Thoracic aorta (tissue), 2 donors: ENCODE data around the gene KCTD7. TPM values are rescaled to one million over a fixed set of nuclear protein-coding genes. Genes with fewer than 3 reads are reported as not detected.
"Not testable (repeated sequence)": the region's sequence is repeated elsewhere in the genome, so short reads cannot be mapped to it uniquely, and the experiment has no call there.

Experiments
- ATAC-seq: fragments of 150-250 bp; one replicate; pipeline ENCODE4 v1.8.0; 2017; ENCODE audit warnings: low read depth; ENCODE audit not compliant: insufficient number of reproducible peaks, low FRiP score
- DNase-seq: peaks from one replicate; pipeline ENCODE4 v3.0.0-alpha.2; 2020; ENCODE audit warnings: low spot score
- H3K27ac ChIP-seq, 2 donors: fragments of 200-600 bp; sonication (generic); 1 replicate in 1 of 2; 2 replicates in 1 of 2; pipeline ENCODE4 v1.5.1; 2016; ENCODE audit warnings: mild to moderate bottlenecking in 2 of 2, moderate library complexity in 2 of 2
- H3K27me3 ChIP-seq: fragments of 200-600 bp; sonication (generic); replicated peaks from 2 replicates; pipeline ENCODE4 v1.6.0; 2016; ENCODE audit warnings: mild to moderate bottlenecking; ENCODE audit not compliant: insufficient read depth
- H3K36me3 ChIP-seq: fragments of 200-600 bp; sonication (generic); one replicate; pipeline ENCODE4 v1.5.1; 2016
- H3K4me1 ChIP-seq, 2 donors: fragments of 200-600 bp; sonication (generic); 1 replicate in 1 of 2; 2 replicates in 1 of 2; pipeline versions ENCODE4 v1.5.1 to v1.6.0; 2016; ENCODE audit warnings: low read depth in 2 of 2, mild to moderate bottlenecking in 1 of 2; ENCODE audit not compliant: control insufficient read depth in 1 of 2
- H3K4me3 ChIP-seq: fragments of 200-600 bp; sonication (generic); 2 replicates; pipeline ENCODE4 v1.5.1; 2016; ENCODE audit warnings: mild to moderate bottlenecking
- H3K9me3 ChIP-seq: fragments of 200-600 bp; sonication (generic); 2 replicates; pipeline ENCODE4 v1.5.1; 2016
- total RNA-seq, 2 donors: library from RNA; depleted of rRNA; stranded (reverse); fragments of >200 nt; gene quantifications; one replicate each; pipeline versions ENCODE4 v1.1.0 to v1.2.3, GENCODE V29; 2016
- TF ChIP-seq, protein P1 (sequence below): fragments of 200-600 bp; sonication (generic); IDR thresholded peaks from one replicate; pipeline ENCODE4 v1.5.1; 2019; ENCODE audit warnings: antibody characterized with exemption

The KCTD7 gene
- total RNA-seq, 2 donors from 2014 or later: 24.5 to 31.0 TPM

DNA sequence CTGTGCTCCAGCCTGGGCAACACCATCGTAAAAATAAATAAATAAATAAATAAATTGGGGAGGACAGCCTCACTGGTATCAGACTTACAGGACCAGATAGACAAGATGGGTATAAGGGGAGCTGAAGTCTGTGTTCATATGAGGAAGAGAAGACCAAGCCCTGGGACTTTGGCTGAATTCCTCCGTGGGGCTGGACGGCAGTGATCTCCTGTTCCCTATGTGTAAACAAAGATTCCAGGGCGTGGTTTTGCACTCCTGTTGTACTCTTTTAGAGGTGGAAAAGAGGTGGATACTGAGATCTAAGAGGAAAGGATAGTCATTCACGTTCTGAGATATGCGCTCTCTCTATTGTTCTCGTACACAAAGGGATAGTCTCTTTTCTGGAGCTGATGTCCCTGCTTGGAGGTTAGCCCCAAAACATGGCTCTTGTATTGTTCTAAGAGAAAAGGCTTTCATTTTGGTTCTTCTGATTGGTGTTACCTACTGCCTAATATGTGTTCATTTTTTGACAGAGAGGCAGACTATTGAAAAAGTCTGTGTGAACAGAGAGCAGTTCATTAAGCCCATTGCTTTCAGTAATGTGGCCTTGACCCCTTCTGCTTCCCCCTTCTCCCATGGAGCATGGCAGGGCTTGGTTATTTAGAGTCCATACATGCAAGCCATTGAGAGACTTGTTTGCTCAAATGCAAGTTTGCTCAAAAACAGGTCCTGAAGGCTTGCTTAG is 12.3 kb downstream of the KCTD7 start:
- H3K4me3 ChIP-seq: no peak overlapping the region
- H3K27me3 ChIP-seq: no peaks in the 10 kb centered on the region
- H3K27ac ChIP-seq: no peak overlapping the region
- no peaks in the 10 kb centered on the region for H3K4me1 ChIP-seq
- H3K36me3 ChIP-seq: peaks cover 44% of the 10 kb centered on the region
- ATAC-seq (no peak), DNase-seq (no peak)
- TF ChIP-seq, protein P1, sequence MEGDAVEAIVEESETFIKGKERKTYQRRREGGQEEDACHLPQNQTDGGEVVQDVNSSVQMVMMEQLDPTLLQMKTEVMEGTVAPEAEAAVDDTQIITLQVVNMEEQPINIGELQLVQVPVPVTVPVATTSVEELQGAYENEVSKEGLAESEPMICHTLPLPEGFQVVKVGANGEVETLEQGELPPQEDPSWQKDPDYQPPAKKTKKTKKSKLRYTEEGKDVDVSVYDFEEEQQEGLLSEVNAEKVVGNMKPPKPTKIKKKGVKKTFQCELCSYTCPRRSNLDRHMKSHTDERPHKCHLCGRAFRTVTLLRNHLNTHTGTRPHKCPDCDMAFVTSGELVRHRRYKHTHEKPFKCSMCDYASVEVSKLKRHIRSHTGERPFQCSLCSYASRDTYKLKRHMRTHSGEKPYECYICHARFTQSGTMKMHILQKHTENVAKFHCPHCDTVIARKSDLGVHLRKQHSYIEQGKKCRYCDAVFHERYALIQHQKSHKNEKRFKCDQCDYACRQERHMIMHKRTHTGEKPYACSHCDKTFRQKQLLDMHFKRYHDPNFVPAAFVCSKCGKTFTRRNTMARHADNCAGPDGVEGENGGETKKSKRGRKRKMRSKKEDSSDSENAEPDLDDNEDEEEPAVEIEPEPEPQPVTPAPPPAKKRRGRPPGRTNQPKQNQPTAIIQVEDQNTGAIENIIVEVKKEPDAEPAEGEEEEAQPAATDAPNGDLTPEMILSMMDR: no peak
- no peaks in the 10 kb centered on the region for H3K9me3 ChIP-seq

- TF ChIP-seq, protein P1: no peak
- no peaks in the 10 kb centered on the region for H3K9me3 ChIP-seq
- no peaks in the 10 kb centered on the region for H3K4me1 ChIP-seq
- peaks cover 44% of the 10 kb centered on the region for H3K36me3 ChIP-seq
- no peak overlapping the region for H3K4me3 ChIP-seq
- DNase-seq (no peak), ATAC-seq (no peak)
- H3K27me3 ChIP-seq: no peaks in the 10 kb centered on the region
- no peak overlapping the region for H3K27ac ChIP-seq
Measured at GRCh38 chr7:66641526-66641871, 12.8 kb downstream of the KCTD7 start.

GRCh38 chr7:66642186-66642585 is 13.5 kb downstream of the KCTD7 start:
- H3K36me3 ChIP-seq: peaks cover 45% of the 10 kb centered on the region
- no peak overlapping the region for H3K27ac ChIP-seq
- ATAC-seq (no peak), DNase-seq (no peak)
- TF ChIP-seq, protein P1: no peak
- H3K4me3 ChIP-seq: no peak overlapping the region
- H3K27me3 ChIP-seq: no peaks in the 10 kb centered on the region
- H3K9me3 ChIP-seq: no peaks in the 10 kb centered on the region
- no peaks in the 10 kb centered on the region for H3K4me1 ChIP-seq

DNA sequence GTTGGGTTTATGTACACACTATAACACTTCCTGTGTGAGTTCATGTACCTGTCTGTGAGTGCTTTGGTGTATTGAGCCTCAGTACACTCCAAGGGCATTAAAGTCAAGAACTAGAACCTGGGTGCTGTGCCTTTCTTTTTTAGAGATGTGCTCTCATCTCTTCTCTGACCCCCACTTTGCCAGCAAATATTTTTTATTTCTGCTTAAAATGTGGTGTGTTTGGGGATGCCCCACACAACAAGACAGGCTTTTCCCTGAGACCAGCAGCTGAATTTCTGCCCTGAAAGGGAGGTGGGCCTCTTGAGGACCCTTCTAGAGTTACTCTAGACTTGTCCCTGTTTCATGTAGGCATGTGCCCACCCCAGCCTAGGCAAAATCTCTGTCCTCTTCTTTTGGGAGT is 14.3 kb downstream of the KCTD7 start:
- peaks cover 45% of the 10 kb centered on the region for H3K36me3 ChIP-seq
- no peaks in the 10 kb centered on the region for H3K4me1 ChIP-seq
- no peak overlapping the region for H3K27ac ChIP-seq
- no peak for ATAC-seq
- no peak for DNase-seq
- TF ChIP-seq, protein P1: no peak
- no peaks in the 10 kb centered on the region for H3K9me3 ChIP-seq
- no peaks in the 10 kb centered on the region for H3K27me3 ChIP-seq
- H3K4me3 ChIP-seq: no peak overlapping the region

GRCh38 chr7:66643395-66643794 is 14.7 kb downstream of the KCTD7 start:
- ATAC-seq: no peak
- Histone ChIP-seq H3K4me3 (no peak overlapping the region), H3K36me3 (peaks cover 41% of the 10 kb centered on the region), H3K27ac (no peak overlapping the region), H3K27me3 (no peaks in the 10 kb centered on the region), H3K4me1 (no peaks in the 10 kb centered on the region), H3K9me3 (no peaks in the 10 kb centered on the region)
- TF ChIP-seq, protein P1: no peak
- no peak for DNase-seq

DNA sequence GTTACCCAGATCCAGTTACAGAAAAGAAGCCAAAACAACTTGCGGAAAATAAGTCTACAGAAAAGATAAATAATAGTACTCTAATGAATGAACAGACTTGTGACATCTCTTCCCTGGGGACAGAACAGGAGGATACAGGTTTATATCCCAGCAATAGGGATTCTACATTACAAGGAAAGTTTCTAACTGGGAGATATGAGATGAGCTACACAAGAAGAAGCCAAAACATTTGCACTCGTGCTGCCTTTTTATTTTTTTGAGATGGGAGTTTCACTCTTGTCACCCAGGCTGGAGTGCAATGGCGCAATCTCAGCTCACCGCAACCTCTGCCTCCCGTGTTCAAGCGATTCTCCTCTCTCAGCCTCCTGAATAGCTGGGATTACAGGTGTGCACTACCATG is 22.3 kb downstream of the KCTD7 start:
- not testable (repeated sequence) for H3K27ac ChIP-seq, H3K4me3 ChIP-seq, H3K36me3 ChIP-seq, H3K27me3 ChIP-seq, ATAC-seq, H3K9me3 ChIP-seq, DNase-seq
- H3K4me1 ChIP-seq: peaks cover 6 to 17% of the 10 kb centered on the region in 2 donors
